Erythroblast (primary cell): Measurements from ENCODE around the gene FAM118A.

Source experiments
- GATA1 ChIP-seq: IDR thresholded peaks from 2 replicates; pipeline ENCODE4 v1.6.1; 2011; ENCODE audit warnings: low read depth, mild to moderate bottlenecking, control low read depth, low read length, moderate library complexity
- POLR2A ChIP-seq: IDR thresholded peaks from 2 replicates; pipeline ENCODE4 v1.6.1; 2011; ENCODE audit warnings: mild to moderate bottlenecking, low read length

GRCh38 chr22:45273452-45274075 is 36.2 kb upstream of the FAM118A start:
- no peak for TF ChIP-seq POLR2A
- TF ChIP-seq GATA1: no peak
